HEK293T (cell line): ENCODE measurements around the gene MTOR.

Experiments
- CTCF ChIA-PET: fragments of 350-600 bp; formaldehyde crosslinking; extraction: SDS; loops from one replicate; lab custom pipeline; 2021; ENCODE audit warnings: antibody characterized with exemption, inconsistent platforms; lab: Yijun Ruan, JAX
- POLR2A ChIA-PET: fragments of 350-600 bp; formaldehyde crosslinking; extraction: SDS; loops from one replicate; lab custom pipeline; 2020; ENCODE audit warnings: antibody characterized with exemption, inconsistent platforms; lab: Yijun Ruan, JAX
- DNase-seq: peaks from one replicate; pipeline ENCODE4 v3.0.0; 2012; ENCODE audit warnings: mixed read lengths; ENCODE audit errors: extremely low spot score
- ARNT ChIP-seq: fragments of 450-650 bp; IDR thresholded peaks from 2 replicates; pipeline ENCODE4 v1.6.1; 2017; ENCODE audit warnings: mild to moderate bottlenecking
- BHLHE40 ChIP-seq: fragments of 450-650 bp; IDR thresholded peaks from 2 replicates; pipeline ENCODE4 v1.6.1; 2016; ENCODE audit warnings: mild to moderate bottlenecking, moderate library complexity, borderline replicate concordance
- CTBP1 ChIP-seq: fragments of 450-650 bp; IDR thresholded peaks from 2 replicates; pipeline ENCODE4 v1.6.1; 2016; ENCODE audit warnings: borderline replicate concordance
- ELF4 ChIP-seq: fragments of 450-650 bp; IDR thresholded peaks from 2 replicates; pipeline ENCODE4 v1.6.1; 2017; ENCODE audit warnings: antibody characterized with exemption
- FOXA1 ChIP-seq: fragments of 450-650 bp; IDR thresholded peaks from 2 replicates; pipeline ENCODE4 v1.6.1; 2016; ENCODE audit warnings: mild to moderate bottlenecking
- FOXK2 ChIP-seq: fragments of 450-650 bp; IDR thresholded peaks from 2 replicates; pipeline ENCODE4 v1.6.1; 2016; ENCODE audit warnings: mild to moderate bottlenecking
- FOXM1 ChIP-seq: fragments of 450-650 bp; IDR thresholded peaks from 2 replicates; pipeline ENCODE4 v1.6.1; 2017; ENCODE audit warnings: mild to moderate bottlenecking, borderline replicate concordance
- HDGF ChIP-seq: fragments of 450-650 bp; IDR thresholded peaks from 2 replicates; pipeline ENCODE4 v1.6.1; 2017; ENCODE audit warnings: antibody characterized with exemption, borderline replicate concordance
- L3MBTL2 ChIP-seq: fragments of 450-650 bp; conservative IDR thresholded peaks from 2 replicates; pipeline ENCODE4 v1.6.1; 2016; ENCODE audit warnings: mild to moderate bottlenecking
- LEF1 ChIP-seq: fragments of 450-650 bp; IDR thresholded peaks from 2 replicates; pipeline ENCODE4 v1.6.1; 2017; ENCODE audit warnings: mild to moderate bottlenecking, borderline replicate concordance
- NFRKB ChIP-seq: fragments of 450-650 bp; IDR thresholded peaks from 2 replicates; pipeline ENCODE4 v1.6.1; 2016; ENCODE audit warnings: mild to moderate bottlenecking, moderate library complexity
- SP1 ChIP-seq: fragments of 450-650 bp; IDR thresholded peaks from 2 replicates; pipeline ENCODE4 v1.6.1; 2017
- SUZ12 ChIP-seq: fragments of 450-650 bp; IDR thresholded peaks from 2 replicates; pipeline ENCODE4 v1.6.1; 2016; ENCODE audit warnings: mild to moderate bottlenecking
- TARDBP ChIP-seq: fragments of 450-650 bp; IDR thresholded peaks from 2 replicates; pipeline ENCODE4 v1.6.1; 2016
- ZNF384 ChIP-seq: fragments of 450-650 bp; IDR thresholded peaks from 2 replicates; pipeline ENCODE4 v1.6.1; 2016
- TF ChIP-seq, protein P1 (sequence below): fragments of 450-650 bp; IDR thresholded peaks from 2 replicates; pipeline ENCODE4 v1.6.1; 2016

The MTOR gene

DNA sequence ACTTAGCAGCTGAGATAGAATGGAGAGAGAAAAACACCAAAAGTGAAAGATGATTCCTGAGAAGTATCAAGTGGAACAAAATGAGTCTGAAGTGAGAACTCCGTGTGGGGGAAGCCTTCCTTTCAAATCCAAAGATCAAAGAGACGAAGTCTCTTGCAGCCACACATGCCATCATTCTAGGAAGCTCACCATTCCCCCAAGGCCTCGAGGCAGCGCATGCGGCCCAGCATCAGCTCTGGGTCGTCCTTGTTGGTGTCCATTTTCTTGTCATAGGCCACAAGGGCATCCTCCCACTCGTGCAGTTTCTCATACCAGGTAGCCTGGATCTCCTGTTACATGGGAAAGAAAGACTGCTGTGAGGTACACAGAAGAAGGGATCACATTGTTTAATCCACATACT is 105.4 kb downstream of the MTOR start:
- ChIA-PET CTCF (no interaction called here), POLR2A (no interaction called here)
- no peak for TF ChIP-seq HDGF
- no peak for TF ChIP-seq BHLHE40
- TF ChIP-seq FOXA1 = no peak
- TF ChIP-seq CTBP1 = no peak
- no peak for TF ChIP-seq FOXM1
- no peak for TF ChIP-seq L3MBTL2
- TF ChIP-seq ELF4 = no peak
- no peak for TF ChIP-seq SUZ12
- no peak for DNase-seq

DNA sequence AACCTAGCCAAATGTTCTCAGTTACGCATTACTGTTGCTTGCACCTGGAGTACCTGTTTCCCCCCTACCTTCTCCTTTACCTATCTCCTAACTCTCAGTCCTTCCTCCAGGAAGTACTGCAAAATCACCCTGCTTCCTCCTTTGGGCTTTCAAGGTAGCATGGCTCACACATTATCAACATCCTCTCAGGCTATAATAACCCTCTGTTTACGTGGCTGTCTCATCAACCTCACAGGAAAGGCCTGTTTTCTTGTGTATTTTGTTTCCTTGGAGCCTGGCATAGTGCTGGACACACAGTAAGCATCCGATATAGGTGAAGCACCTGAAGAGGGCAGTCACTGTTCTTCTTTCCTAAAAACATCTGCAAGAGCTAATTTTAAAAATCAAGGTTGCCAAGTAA is 105.9 kb downstream of the MTOR start:
- DNase-seq = no peak
- no peak for TF ChIP-seq TARDBP
- TF ChIP-seq CTBP1 = no peak
- no peak for TF ChIP-seq ELF4
- no peak for TF ChIP-seq NFRKB
- no peak for TF ChIP-seq FOXA1
- TF ChIP-seq L3MBTL2 = no peak
- no peak for TF ChIP-seq FOXM1
- TF ChIP-seq SUZ12 = no peak
- TF ChIP-seq FOXK2 = no peak
- POLR2A ChIA-PET = no interaction called here
- CTCF ChIA-PET = no interaction called here

DNA sequence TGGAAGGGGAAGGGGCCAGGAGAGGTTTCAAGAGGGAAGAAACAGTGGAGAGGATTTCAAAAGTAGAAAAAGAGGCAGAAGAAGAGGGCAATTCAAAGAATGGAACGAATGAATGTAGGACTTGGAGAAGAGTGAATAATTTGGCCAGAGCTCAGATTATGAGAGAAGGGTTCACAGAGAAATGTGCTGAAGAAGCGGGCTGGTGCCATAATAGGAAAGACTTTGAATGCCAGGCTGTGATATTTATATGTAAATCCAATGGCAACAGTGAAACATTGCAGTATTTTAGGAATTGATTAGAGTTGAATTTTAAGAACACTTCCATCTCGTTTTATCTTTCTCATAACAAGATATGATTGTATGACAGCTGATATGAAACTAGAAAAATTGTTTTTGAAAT is 109.2 kb downstream of the MTOR start:
- ChIA-PET POLR2A (no interaction called here), CTCF (no interaction called here)
- no peak for TF ChIP-seq FOXK2
- TF ChIP-seq ELF4 = no peak
- TF ChIP-seq L3MBTL2 = no peak
- no peak for TF ChIP-seq ZNF384
- no peak for TF ChIP-seq SP1
- no peak for TF ChIP-seq BHLHE40
- TF ChIP-seq HDGF = no peak
- no peak for TF ChIP-seq SUZ12
- no peak for TF ChIP-seq FOXA1
- no peak for DNase-seq

DNA sequence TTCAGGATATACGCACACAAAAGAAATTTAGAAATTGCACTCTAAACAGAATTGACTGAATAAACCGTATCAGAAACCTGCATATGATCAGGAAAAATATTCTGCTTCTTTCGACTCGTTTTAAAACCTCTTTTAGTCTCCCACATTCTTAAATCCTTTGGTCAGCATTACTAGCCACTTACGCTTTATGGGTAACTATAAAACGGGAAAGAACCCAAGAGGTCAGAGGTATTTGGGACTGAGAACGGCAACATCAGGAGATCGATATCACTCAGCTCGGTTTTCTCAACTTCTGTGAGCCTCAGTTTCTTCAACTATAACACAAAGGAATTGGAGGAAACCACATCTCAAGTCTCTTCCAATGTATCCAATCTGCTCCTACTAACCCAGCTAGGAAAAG is 109.6 kb downstream of the MTOR start:
- ChIA-PET POLR2A (no interaction called here), CTCF (interaction anchor here (0.5 kb wide), 1 partner anchor 72 kb away, joined by 5 read pairs; no protein-coding TSS in a partner anchor)
- no peak for DNase-seq
- TF ChIP-seq, protein P1, sequence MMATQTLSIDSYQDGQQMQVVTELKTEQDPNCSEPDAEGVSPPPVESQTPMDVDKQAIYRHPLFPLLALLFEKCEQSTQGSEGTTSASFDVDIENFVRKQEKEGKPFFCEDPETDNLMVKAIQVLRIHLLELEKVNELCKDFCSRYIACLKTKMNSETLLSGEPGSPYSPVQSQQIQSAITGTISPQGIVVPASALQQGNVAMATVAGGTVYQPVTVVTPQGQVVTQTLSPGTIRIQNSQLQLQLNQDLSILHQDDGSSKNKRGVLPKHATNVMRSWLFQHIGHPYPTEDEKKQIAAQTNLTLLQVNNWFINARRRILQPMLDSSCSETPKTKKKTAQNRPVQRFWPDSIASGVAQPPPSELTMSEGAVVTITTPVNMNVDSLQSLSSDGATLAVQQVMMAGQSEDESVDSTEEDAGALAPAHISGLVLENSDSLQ = no peak
- TF ChIP-seq ELF4 = no peak

DNA sequence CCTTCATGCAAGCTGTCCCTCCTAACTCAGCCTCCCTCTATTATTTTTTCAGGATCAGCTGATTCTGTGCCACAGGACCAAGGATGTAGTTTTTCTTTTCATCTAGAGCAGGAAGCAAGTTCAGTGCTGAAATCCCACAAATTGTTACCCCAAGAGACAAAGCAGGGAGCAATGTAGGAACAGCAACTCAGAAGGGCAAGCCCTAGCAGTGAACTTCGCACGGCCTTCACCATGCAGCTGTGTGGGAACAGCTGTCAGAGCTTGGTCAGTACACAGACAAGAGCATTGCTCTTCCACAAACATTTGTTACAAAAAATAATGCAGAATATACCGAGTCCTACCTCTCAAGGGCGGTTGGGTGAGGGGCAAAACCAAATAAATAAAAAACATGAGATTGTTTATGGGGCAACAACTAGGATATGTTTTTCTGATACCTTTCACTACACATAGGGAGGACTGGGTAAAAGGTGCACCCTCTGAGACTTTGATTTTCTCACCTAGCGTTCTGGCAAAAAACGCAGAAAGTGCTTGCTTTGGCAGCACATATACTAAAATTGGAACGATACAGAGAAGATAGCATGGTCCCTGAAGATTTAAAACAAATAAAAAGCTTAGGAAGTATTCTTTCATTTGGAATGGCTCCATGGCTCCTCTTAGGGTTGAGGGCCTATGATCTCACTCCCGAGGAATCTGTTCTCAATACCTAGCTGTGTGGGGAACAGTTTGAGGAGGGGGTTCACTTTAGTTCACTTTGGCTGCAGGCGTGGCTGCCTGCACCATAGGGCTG is 110.3 kb downstream of the MTOR start:
- CTCF ChIA-PET = interaction anchor here (0.5 kb wide), 1 partner anchor 73 kb away, joined by 5 read pairs; no protein-coding TSS in a partner anchor
- no peak for DNase-seq
- POLR2A ChIA-PET = no interaction called here
- no peak for TF ChIP-seq SUZ12
- no peak for TF ChIP-seq FOXM1
- no peak for TF ChIP-seq HDGF
- TF ChIP-seq TARDBP = no peak
- TF ChIP-seq ELF4 = no peak
- no peak for TF ChIP-seq L3MBTL2
- TF ChIP-seq BHLHE40 = no peak
- TF ChIP-seq CTBP1 = no peak
- no peak for TF ChIP-seq ZNF384
- no peak for TF ChIP-seq FOXA1
- TF ChIP-seq FOXK2 = no peak
- TF ChIP-seq, protein P1 = no peak
- TF ChIP-seq ARNT = no peak
- TF ChIP-seq LEF1 = no peak
- no peak for TF ChIP-seq SP1
- TF ChIP-seq NFRKB = no peak

DNA sequence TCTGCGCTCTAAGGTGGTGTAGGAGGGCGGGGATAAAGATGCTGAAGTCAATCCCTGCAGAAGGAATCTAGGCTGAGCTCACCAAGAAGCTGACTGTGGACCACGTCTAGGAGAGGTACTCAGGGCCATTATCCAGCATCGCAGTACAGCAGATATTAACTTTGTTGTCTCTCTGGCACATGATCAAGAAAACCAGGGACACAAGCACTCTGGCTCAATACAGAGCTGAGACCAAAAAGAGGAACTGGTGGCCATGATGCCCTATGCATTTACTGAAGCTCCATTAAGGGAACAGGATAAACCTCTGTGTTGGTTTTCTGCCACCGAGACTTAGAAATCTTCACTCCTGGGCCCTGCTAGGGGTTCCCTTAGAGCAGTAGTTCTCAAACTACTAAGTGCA is 111.2 kb downstream of the MTOR start:
- DNase-seq = no peak
- TF ChIP-seq SUZ12 (no peak), TARDBP (no peak), ARNT (no peak), FOXA1 (no peak), BHLHE40 (no peak), L3MBTL2 (no peak), CTBP1 (no peak), SP1 (no peak), HDGF (no peak), NFRKB (no peak), ZNF384 (no peak), FOXK2 (no peak), ELF4 (no peak), FOXM1 (no peak), LEF1 (no peak)
- TF ChIP-seq, protein P1 = no peak
- ChIA-PET CTCF (no interaction called here), POLR2A (no interaction called here)

DNA sequence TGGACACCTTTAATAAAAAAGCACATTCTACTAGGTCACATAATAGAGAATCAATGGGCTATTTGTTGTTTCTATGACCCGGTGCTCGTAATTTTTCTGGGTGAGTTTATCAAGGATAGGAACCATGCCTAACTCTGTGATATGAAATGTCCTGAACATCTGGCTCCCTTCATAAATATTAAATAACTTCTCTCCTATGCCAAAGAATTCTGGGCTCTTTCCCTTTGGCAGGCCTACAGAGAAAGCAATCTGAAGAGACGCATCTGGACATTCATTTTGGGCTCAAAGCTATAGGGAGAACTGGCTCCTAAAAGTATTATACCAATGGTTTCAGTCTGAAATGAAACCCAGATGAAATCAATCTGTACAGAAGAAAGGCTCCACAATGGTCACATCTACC is 112.0 kb downstream of the MTOR start:
- no peak for DNase-seq
- CTCF ChIA-PET = no interaction called here
- POLR2A ChIA-PET = no interaction called here
- TF ChIP-seq L3MBTL2 (no peak), FOXM1 (no peak), ELF4 (no peak), TARDBP (no peak), FOXA1 (no peak)
